GM19025 (cell line): ENCODE measurements around the gene HEXB.
"Not testable (repeated sequence)": the region's sequence is repeated elsewhere in the genome, so short reads cannot be mapped to it uniquely, and the experiment has no call there.

Experiments used
- ATAC-seq: cut with Tn5 transposase; IDR thresholded peaks from one replicate; pipeline ENCODE4 v1.9.1; 2021; ENCODE audit warnings: mild to moderate bottlenecking, low read depth, moderate library complexity; ENCODE audit not compliant: unreplicated experiment

HEXB gene

DNA sequence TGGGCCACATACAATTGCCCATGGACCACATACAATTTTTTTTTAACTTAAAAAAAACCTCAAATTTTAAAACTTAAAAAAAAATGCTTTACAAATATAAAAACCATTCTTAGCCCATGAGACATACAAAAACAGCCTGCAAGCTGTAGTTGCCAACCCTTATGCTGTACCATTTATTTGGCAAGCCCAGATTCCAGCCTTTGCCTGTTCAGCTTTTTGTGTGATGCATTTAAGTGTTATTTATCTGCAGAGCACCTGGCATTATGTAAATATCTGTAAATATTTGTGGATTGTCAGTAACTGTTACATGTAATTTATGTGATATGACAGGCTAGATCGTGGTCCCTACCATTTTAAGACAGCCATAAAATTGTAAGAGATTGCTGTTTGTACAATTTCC lies 32.6 kb downstream of the HEXB start:
- no peak for ATAC-seq

DNA sequence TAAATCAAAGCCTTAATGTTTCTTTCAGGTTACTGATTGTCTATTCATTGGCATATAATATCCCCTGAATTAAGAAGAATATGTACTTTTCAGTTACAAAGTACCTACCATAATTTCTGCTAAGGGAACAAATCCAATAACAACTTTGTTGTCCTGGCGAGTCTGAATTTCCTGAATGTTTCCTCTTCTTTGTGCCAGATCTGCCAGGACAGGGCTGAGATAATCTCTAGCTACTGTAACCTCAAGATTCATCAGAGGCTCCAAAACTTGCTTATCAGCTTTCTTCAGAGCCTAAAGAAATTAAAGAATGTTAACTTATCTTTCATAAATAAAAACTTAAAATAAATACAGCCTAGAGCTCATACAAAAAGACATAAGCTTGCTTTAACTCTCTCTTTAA lies 37.2 kb downstream of the HEXB start:
- no peak for ATAC-seq

DNA sequence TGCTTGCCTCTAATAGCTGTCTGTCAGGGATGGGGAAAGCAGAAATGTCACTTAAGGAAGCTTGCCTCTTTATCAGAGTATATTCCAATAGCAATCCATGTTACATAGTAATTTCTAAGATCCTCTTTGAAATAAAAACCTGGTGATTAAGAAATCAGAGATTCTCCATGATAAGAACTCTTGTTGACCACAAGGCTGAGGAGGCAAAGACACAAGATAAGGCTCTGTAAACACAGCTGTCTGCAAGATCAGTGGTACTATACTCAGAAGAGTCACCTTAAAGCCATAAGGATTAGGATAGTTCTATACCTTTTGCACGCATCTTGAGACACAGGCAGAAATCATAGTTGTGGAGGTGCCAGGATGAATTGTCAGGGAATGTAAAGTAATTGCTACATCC lies 40.3 kb downstream of the HEXB start:
- no peak for ATAC-seq

DNA sequence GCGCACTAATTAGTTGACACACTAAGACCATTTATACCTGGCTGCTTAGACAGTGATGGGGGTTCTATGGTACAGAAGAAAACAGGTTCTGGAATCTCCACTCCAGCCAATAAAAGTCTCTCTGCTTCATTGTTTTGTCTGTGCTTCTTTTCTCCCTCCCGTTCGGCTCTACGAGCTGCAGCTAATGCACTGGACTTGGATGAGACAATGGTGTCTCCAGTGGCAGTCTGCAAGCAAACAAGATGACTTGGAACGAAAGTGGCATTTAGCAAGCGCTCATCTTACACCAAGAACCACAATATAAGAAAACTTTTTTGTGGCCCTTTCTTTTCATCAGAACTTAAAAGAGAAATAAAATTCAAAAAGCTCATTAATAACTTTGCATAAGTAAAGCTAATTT lies 51.7 kb downstream of the HEXB start:
- no peak for ATAC-seq

DNA sequence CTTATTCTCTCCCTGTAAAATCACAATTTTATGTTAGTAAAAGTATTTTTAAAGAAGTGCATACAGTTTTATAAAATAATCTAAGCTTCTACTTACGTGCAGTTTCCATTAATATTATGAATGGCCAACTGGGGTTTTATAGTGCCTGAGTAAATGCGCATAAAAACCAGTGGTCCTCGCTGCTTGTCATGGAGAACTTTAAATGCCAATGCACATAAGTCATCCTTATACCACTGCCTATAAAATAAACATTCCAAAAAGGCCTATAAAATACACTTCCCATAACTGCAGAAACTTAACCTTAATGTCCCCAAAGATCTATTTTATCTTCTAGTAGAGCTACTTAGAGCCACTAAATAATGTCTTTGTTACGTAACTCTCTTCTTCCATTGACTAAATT lies 53.4 kb downstream of the HEXB start:
- no peak for ATAC-seq

DNA sequence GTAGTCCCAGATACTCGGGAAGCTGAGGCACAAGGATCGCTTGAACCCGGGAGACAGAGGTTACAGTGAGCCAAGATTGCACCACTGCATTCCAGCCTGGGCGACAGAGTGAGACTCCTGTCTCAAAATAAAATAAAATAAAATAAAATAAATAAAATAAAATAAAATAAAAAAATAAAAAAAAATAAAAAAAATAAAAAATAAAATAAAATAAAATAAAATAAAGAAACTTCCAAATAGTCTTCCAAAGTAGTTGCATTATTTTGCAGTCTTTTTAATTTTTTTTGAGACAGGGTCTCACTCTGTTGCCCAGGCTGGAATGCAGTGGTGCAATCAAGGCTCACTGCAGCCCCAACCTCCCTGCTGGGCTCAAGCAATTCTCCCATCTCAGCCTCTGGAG lies 63.7 kb downstream of the HEXB start:
- not testable (repeated sequence) for ATAC-seq

DNA sequence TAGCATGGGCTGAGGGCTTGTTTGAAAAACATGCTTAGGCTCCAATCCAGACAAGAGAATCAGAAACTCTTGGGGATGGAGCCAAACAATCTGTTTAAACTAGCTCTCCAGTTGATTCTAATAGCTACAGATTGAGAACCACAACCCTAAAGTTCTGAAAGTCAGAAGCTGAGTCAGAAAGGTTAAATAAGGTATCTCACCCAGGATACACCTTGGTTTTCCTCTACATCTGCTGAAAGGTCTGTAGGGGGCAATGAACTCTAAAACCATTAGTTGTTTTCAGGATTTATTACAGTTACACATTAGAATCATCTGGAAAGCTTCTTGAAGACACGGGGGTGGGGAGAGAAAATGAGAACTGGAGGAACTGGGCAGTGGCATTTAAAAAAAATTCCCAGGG lies 76.2 kb downstream of the HEXB start:
- ATAC-seq = no peak

DNA sequence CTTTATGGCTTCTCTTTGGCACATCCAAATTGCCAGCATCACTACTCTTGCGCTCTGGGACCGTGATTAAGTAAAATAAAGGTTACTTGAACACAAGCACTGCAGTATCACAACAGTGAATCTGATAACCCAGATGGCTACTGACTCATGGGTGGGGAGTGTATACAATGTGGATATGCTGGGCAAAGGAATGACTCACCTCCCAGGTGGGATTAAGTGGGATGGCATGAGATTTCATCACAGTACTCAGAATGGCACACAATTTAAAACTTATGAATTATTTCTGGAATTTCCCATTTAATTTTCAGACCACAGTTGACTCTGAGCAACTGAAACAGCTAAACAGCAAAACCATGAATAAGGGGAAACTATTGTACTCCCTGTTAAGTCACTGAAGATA lies 77.6 kb downstream of the HEXB start:
- ATAC-seq = no peak

DNA sequence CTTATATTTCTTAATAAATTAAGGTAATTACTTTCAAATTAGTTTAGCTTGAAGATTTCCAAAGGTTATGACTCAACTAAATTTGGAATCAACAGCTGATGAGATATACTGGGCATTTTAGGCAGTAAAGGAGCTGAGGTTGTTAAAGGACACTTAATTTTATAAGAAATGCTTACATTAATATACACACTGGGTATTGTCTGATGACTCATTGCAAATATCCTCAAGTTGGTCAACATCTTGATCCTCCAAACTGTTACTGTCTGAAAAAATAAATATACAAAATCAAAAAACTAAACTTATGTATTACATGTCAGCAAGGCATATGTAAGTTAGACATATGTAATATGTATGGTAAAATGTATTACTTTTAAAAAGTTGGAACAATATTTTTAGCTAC lies 78.5 kb downstream of the HEXB start:
- no peak for ATAC-seq

DNA sequence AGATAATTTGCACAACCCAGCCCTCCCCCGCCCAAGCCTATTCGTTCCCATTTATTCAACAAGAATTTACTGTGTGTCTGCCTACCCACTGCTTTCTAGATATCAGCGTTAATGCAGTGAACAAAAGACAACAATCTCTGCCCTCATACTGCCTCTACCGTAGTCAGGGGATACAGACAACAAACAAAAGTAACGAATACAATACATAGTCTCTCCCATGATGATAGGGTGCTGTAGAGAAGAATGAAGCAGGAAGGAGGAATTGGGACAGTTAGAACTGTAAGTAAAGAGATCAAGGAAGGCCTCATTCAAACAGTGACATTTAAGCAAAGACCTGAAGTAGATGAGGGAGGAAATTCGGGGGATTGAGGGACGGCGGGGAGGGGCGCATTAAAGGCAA lies 80.2 kb downstream of the HEXB start:
- no peak for ATAC-seq

DNA sequence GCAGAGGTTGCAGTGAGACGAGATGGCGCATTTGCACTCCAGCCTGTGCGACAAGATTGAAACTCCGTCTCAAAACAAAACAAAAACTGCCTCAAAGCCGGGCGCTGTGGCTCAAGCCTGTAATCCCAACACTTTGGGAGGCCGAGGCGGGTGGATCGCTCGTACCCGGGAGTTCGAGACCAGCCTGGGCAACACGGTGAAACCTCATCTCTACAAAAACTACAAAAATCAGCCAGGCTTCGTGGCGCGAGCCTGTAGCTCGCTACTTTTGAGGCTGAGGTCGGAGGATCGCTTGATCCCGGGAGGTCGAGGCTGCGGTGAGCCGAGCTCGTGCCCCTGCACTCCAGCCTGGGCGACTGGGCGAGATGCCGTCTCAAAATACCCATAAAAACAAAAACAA lies 80.9 kb downstream of the HEXB start:
- no peak for ATAC-seq

DNA sequence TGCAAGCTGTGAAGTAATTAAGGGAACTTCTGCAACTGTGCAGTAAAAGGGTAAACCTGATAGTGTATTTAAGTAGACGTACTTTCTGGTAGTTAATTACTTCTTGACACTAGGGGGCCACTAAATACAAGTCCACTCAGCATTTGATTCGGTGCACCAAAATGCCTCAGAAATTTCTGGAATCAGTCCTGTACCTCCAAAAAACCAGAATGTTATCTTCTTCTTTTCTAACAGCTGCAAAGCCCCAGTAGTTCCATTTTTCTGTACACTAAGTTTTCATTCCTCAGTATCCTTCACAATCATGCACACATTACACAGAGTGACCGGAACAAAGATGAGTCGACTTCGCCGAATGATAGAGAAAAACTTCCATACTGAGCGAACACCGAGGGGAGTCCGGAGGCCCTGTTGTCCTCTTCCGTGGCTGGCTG lies 81.4 kb downstream of the HEXB start:
- ATAC-seq = peak; percentile 24

DNA sequence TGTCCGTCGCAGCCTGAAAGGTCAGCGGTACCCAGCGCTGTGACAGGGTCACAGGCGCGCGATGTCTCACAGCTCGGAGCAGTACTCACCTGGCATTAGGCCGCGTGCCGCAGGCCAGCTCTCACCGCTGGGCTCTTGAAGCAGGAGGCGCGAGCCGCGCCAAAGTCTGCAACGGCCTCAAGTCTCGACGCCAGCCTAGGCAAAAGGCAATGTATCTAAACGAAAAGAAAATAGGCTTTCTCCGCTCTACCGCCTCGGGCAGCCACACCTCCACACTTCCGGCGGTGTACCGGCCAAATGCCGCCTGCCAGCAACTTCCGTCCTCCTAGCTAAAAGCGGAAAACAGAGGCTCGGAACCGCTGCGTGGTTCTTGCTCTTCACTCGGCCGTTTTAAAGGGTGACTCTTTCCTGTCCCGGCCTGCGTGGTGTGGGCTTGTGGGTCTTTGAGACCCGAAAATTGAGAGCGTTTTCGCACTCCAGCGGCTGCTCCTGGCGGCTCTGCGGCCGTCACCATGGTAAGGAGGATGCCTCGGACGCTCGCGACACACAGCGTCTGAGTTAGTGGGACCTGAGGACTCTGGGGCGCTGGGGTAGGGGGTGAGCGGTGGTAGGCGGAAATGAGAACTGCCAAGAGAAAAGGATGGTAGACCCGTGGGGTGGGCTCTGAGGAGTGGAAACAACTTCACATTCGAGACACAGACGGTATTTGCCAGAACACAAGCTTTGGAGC lies 82.0 kb downstream of the HEXB start, which contains the start of the genes GFM2 and NSA2:
Gene GFM2 (minus strand): TSS at position 269 of the 730 bp plus-strand sequence. CDS start 3,375 bp downstream, outside the sequence.
Gene NSA2 (plus strand): TSS at position 401 of the 730 bp plus-strand sequence. CDS start 112 bp downstream, at position 513.
- ATAC-seq = peak; percentile 88

DNA sequence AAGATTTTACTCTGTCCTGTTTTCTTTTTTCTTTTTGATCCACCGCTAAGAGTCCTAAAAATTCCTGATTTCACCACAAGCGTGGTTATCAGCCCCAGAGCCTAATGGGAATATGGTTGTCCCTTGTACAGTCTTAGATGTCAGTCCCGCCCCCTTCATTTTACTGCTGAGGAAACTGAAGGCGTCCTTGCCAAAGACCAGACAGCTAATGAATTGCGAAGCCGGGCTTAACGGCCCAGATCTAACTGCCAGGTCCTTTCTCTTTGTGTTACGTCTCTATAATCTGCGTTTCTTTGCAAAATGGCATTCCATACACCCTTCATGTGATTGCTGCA lies 82.5 kb downstream of the HEXB start:
- peak; percentile 5 for ATAC-seq
